Stimulated activated CD8-positive, alpha-beta memory T cell treated with anti-CD3 and anti-CD28 coated beads, Interleukin-7, amount 100 ng/mL, for 48 hours (primary cell): ENCODE data around the gene CRHR2.

ENCODE experiments used
- DNase-seq, 2 donors: peaks; one replicate each; pipeline ENCODE4 v3.0.0-alpha.2; 2020; ENCODE audit warnings: low read depth in 1 of 2; ENCODE audit errors: extremely low read depth in 1 of 2

The CRHR2 gene

GRCh38 chr7:30683306-30683705 is 1.1 kb upstream of the CRHR2 start:
- DNase-seq, result no peak

GRCh38 chr7:30681815-30682211 is 443 bp downstream of the CRHR2 start:
- no peak for DNase-seq

DNA sequence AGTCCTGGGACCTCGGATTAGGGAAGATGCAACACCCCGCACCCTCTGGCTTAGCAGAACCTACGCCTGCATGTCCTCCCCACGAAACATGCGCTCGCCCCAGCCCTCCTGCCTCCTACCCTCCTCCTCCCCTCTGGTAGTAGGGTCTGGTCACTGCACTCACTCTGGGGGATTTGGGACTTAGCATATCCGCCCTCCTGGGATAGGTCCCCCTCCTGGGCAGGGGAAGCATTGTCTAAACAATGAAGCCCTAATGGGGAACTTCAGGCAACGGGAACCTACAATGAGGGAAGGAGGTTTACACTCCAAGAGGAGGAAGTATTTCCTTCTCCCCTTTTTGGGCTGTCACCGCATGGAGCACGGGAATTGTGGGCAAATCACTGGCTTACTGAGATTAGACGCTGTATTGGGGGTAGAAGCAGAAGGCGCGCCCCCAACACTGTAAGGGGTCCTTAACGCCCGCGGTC is 892 bp downstream of the CRHR2 start:
- no peak for DNase-seq

DNA sequence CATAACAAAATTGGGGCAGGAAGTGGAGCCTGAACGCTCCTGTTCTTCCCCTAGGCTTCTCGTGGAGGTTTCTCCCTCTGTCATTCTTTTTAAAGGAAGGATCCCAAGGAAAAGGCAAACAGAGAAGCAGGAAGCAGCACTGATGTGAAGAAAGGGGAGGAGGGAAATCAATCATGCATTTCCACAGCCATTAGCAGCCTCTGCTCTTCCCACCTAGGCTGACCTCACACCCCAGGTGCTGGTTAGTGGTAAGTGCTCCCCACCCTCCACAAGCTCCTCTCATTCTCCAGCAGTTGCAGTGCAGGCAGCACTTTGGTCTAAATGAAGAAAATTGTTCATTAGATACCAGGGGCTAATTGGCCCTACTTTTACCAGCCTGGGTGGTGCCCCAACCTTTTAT is 2.6 kb downstream of the CRHR2 start:
- DNase-seq, result no peak

DNA sequence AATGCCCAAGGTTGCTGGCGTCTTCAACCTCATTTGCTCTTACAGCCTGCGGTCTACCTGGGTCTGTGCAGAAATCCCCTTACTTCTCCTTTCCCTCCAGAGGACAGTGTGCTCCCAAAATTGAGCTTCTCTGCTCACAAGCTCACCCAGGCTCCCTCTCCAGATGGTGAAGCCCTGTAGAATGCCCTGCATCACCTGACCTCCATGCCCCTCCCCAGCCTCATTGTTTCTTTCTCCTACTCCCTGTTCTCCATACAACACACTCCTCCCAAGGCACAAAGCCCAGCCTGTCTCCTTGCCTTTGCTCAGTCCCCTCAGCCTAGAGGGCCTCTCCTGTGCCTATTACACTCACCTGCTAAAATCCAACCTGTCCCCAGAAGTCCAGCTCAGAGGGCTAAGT is 3.5 kb downstream of the CRHR2 start:
- DNase-seq, result no peak

DNA sequence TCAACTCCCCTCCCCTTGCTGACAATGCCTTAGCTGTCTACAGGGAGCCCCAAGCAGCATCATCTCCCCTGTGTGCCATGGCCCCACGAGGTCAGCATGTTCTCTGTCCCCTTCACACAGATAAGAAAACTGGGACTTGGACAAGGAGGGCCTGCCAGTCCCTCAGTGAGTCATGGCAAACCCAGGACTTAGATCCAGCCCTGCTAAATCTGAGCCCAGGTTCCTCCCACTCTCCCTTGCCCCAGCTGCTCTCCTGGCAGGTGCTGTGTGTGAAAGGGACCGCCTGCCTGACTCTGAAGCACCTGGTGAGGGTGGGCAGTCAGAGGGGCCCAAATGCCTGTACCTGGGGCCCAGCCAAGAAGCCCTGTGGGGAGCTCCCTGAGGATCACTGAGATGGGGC is 7.4 kb downstream of the CRHR2 start:
- no peak for DNase-seq

DNA sequence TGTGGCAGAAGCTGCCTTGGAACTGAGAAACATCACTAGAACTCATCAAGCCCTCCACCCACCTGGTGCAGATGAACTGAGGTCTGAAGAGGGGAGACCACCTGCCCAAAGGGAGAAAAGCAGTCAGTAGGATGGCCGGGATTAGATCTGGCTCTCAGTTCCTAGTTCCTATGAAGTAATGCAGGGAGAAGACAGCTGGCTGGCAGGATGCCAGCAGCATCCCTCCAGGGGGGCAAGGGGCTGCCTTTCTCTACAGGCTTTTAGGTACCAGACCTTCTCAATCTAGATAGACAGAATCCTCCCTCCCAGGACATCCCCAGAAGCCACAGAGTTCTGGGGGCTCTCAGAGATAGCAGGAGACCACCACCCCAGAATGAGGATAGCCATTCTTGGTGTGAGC is 7.8 kb downstream of the CRHR2 start:
- no peak for DNase-seq

GRCh38 chr7:30671793-30672465 is 10.3 kb downstream of the CRHR2 start:
- no peak for DNase-seq

- no peak for DNase-seq
These were observed 14.2 kb downstream of the CRHR2 start for GRCh38 chr7:30668102-30668501.

- no peak for DNase-seq
These were observed 15.1 kb downstream of the CRHR2 start for GRCh38 chr7:30667172-30667571.

DNA sequence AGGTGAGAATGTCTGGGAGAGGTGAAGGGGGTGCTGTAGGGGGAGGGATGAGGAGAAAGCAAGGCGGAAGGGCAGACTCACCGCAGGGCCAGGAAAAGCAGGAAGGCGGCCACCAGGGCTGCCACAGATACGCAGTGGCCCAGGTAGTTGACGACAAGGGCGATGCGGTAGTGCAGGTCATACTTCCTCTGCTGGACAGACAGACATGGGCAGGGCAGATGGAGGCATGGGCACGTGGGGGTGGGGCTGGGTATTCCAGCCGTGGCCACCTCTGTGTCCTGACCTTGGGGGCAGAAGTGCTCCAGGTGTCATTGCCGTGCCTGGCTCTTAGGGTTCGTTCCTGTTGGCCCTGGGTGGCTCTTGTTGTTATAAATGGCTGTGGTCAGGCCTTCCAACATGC is 16.8 kb downstream of the CRHR2 start:
- no peak for DNase-seq

DNA sequence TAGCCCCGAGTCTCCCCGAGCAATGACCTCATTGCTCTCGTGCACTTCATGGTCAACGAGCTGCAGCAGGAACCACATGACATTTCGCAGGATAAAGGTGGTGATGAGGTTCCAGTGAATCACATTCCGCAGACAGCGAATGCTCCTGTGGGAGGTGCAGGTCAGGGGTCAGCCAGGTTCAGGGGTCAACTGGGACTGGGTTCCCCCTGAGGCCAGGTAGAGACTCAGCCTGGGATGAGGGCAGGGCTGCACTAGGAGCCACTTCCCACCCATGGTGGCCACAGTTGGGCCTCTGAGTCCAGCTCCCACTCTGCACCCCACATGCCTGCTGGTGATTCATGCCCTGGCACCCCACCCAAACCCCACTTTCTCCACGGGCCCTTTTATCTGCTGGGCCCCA is 17.2 kb downstream of the CRHR2 start:
- DNase-seq, result no peak

DNA sequence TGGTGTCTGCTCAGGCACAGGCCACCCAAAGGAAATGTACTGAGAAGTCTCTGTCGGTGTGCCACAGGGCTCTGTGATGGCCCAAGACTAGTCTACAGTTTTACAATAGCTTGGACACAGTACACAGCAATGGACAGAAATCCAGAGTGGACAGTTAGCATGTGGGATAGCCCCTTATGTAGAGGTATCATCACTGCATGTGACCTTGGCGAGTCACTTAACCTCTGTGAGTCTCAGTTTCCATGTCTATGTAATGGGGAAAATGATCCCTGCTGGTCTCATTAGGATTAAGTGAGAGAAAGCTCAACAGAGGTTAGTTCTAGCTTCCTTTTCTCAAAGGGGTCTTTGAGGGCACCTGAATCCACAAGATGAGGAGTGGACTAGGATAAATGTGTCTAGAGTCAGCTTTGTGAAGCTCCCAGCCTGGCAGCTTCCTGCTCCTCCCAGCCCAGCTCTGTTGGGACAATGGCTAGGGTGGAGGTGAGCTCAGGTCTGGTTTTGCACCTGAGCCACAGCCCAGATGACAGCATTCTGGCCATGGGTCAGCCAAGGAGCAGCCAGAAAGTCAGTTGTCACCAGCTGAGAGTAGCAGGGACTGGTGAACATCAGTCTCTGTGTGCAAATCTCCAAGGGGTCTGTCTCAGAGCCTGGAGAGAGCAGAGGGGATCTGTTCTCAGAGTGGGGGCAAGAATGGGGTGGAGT is 17.9 kb downstream of the CRHR2 start:
- no peak for DNase-seq

- DNase-seq, result no peak
These were observed 18.8 kb downstream of the CRHR2 start for GRCh38 chr7:30663414-30663813.

- DNase-seq, result no peak
These were observed 19.8 kb downstream of the CRHR2 start for GRCh38 chr7:30662431-30662939.

GRCh38 chr7:30661926-30662325 is 20.3 kb downstream of the CRHR2 start:
- DNase-seq, result no peak

- DNase-seq, result no peak
These were observed 21.7 kb downstream of the CRHR2 start for GRCh38 chr7:30660331-30661255.

DNA sequence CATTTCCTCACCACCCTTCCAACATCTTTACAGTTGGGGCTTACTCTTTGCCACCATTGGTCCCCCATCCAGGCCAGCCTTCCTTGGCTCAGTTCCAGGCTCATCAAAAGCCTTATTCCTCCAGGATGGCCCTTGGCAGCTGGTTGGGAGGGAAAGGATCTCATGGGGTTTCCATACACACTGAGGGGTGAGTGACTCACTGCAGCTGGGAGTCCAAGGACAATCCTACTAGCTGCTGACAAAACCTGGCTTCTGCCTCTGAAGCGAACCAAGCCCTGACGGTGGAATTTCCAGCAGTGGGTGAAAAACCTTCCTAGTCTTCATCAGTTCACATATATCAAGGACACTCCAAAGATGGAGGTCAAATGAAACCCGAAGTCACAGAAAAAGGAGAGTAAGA is 22.9 kb downstream of the CRHR2 start:
- no peak for DNase-seq

- no peak for DNase-seq
These were observed 23.7 kb downstream of the CRHR2 start for GRCh38 chr7:30658479-30659074.

DNA sequence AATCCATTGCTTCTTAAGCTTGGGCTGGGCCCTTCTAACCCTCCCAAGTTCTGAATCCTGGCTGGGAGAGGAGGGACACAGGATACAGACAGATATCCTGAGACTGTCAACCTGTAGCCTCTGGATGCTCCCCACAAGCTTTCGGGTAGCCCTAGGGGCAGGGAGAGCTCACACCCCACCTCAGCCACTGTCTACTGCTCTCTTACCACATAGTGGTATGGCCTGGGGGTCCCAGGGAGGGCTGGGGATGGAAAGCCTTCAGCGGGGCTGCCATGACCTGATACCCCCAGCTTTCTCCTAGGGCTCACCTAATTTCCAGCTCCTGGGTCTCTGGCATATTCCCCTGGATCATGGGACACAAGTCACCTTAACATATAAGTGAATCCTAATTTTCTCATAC is 25.1 kb downstream of the CRHR2 start:
- no peak for DNase-seq
